ENCODE results near the gene RACK1.
A peak's percentile ranks its signal among the peaks of the same experiment; 100 is the strongest.

RACK1 gene

DNA sequence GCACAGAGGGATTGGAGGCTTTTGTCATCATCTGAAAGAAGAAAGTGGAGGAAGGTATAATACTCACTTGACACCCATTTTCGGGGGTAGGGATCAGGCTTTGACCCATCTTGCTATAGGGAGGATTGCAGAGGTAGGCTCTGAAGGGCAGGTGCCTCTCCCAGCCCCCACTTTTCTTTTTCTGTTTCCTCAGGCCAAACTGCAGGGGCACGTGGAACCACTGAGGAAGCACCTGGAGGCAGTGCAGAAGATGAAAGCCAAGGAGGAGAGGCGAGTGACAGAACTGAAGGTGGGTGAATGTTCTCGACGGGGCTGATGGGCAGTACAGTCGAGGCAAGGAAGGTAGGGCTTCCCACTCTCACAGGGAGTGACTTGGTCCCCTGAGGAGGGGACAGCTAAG, 13.2 kb downstream of the RACK1 start:
- H3K4me3 Mint-ChIP-seq: no peak overlapping the region
- no peaks in the 10 kb centered on the region for H3K9me3 Mint-ChIP-seq
- peaks cover 44% of the 10 kb centered on the region for H3K36me3 Mint-ChIP-seq (ENCODE audit: low read depth)
- no peaks in the 10 kb centered on the region for H3K27me3 Mint-ChIP-seq
- no peak overlapping the region for H3K27ac Mint-ChIP-seq
- peaks cover 28% of the 10 kb centered on the region for H3K4me1 Mint-ChIP-seq (ENCODE audit: low read depth)

DNA sequence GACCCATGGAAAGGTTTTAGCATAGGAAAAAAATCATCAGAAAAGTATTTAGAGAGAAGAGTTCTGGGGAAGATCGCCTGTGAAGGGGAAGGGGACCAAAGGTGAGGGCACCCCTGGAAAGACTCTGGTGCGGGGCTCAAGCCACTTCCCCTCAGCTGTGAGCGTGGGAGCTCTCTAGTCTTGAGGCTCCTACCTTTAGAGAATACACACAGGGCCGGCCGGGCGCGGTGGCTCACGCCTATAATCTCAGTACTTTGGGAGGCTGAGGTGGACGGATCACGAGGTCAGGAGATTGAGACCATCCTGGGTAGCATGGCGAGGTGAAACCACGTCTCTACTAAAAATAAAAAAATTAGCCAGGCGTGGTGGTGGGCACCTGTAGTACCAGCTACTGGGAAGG, 13.7 kb downstream of the RACK1 start:
- Mint-ChIP-seq H3K4me1 (ENCODE audit: low read depth) (peaks cover 33% of the 10 kb centered on the region), H3K27me3 (no peaks in the 10 kb centered on the region), H3K27ac (peak overlapping the region; percentile 59), H3K4me3 (no peak overlapping the region), H3K9me3 (no peaks in the 10 kb centered on the region), H3K36me3 (ENCODE audit: low read depth) (peaks cover 41% of the 10 kb centered on the region)

DNA sequence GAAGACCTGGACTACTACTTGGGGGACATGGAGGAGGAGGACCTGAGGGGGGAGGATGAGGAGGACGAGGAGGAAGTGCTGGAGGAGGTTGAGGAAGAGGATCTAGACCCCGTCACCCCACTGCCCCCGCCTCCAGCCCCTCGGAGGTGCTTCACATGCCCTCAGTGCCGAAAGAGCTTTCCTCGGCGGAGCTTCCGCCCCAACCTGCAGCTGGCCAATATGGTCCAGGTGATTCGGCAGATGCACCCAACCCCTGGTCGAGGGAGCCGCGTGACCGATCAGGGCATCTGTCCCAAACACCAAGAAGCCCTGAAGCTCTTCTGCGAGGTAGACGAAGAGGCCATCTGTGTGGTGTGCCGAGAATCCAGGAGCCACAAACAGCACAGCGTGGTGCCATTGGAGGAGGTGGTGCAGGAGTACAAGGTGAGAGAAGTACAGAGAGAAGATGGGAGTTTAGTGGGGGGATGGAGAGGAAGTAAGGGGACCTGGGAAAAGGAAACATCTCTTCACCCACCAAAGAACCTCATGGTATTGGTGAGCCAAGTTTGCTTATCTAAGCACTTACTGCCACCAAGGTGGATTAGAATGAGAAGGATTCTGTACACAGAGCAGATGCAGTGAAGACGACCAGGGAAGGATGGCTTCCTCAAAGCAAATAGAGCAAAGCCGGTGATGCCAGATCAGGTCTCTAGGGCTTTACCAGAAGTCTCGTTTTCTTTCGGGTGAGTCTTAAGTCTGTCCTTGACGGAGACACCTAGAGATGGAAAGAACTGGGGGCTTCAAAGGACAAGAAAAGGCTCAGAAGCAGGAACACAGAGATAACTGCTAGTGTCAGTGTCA, 19.1 kb downstream of the RACK1 start:
- peak overlapping the region; percentile 99 for H3K27ac Mint-ChIP-seq
- peak overlapping the region; percentile 99 for H3K4me3 Mint-ChIP-seq
- H3K27me3 Mint-ChIP-seq: peaks cover 5% of the 10 kb centered on the region
- peaks cover 32% of the 10 kb centered on the region for H3K36me3 Mint-ChIP-seq (ENCODE audit: low read depth)
- H3K9me3 Mint-ChIP-seq: no peaks in the 10 kb centered on the region
- H3K4me1 Mint-ChIP-seq (ENCODE audit: low read depth): peaks cover 74% of the 10 kb centered on the region

DNA sequence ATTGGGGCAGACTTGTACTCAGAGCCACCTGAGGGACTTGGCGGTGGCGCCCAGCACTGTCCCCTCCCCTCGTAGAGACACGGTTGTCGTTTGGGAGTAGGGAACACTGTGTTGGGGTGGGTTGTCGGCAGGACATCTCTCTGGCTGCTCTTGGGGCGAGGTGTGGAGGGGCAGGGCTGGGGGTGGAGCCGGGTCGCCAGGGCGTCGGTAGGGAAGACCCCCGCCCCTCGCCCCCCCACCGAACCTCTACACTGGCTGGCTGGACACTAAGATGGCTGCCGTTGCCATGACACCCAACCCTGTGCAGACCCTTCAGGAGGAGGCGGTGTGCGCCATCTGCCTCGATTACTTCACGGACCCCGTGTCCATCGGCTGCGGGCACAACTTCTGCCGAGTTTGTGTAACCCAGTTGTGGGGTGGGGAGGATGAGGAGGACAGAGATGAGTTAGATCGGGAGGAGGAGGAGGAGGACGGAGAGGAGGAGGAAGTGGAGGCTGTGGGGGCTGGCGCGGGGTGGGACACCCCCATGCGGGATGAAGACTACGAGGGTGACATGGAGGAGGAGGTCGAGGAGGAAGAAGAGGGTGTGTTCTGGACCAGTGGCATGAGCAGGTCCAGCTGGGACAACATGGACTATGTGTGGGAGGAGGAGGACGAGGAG, 19.8 kb downstream of the RACK1 start:
- H3K9me3 Mint-ChIP-seq: no peaks in the 10 kb centered on the region
- H3K36me3 Mint-ChIP-seq (ENCODE audit: low read depth): peaks cover 24% of the 10 kb centered on the region
- peak overlapping the region; percentile 99 for H3K4me3 Mint-ChIP-seq
- peak overlapping the region; percentile 99 for H3K27ac Mint-ChIP-seq
- H3K27me3 Mint-ChIP-seq: peaks cover 5% of the 10 kb centered on the region
- H3K4me1 Mint-ChIP-seq (ENCODE audit: low read depth): peaks cover 72% of the 10 kb centered on the region

DNA sequence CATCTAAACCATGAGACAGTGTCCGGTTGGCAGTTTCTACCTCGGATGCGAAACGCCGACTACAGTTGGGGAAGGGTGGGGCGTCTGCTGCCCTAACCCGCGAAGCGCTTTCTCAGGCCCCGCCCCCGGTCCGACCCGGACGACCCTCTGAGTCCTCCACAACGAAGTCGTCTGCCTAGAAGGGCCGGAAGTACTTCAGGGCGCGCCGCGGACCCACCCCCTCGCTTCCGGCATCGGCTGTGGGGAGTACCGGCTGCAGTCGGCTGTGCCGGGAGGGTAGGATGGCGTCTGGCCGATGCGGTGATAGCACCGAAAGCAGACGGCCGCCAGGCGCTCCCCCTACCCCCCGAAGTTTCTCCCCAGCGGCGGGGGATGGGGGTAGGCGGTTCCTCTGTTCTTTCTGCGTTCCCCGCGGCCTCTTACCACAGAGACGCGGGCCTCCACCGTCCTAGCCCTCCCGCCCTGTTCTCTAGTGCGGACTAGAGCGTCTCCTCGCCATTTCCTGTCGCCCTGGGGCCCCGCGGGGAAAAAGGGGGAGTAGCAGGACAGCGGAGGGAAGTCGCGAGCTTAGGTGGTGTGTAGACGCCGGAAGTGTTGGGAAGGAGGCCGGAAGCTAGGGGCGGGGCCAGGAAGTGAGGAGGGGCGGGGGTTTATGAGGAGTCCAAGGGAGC, 20.5 kb downstream of the RACK1 start, which contains the start of gene TRIM41:
Gene TRIM41, plus strand, starts transcription at position 224 of the 671 bp plus-strand sequence. CDS start 719 bp downstream, outside the sequence.
- Mint-ChIP-seq H3K27ac (peak within 1 kb of the TSS; percentile 99), H3K27me3 (peaks cover 6% of the 10 kb centered on the region), H3K9me3 (no peaks in the 10 kb centered on the region), H3K4me1 (ENCODE audit: low read depth) (peaks cover 74% of the 10 kb centered on the region), H3K36me3 (ENCODE audit: low read depth) (peaks cover 25% of the 10 kb centered on the region), H3K4me3 (peak within 1 kb of the TSS; percentile 99)

DNA sequence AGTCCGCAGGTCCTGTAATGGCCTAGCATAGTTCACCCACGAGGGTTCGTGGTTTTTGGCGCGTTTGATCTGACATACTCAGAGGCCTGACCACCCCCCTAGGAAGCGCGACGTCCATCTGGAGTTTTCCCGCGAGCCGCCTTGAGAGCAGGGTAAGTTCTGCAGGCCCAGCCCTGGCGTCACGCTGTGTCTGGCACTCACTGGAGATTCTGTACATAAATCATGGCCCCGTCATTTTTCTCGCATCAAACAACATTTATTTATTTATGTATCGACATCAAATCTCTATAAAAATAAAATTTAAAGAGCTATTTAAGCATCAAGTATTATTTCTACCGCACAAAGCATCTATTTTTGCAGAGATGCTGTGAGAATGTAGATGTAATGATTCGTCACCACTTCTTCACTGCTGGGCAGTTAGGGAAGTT, 21.1 kb downstream of the RACK1 start:
- Mint-ChIP-seq H3K9me3 (no peaks in the 10 kb centered on the region), H3K4me3 (peak overlapping the region; percentile 99), H3K27ac (peak overlapping the region; percentile 99), H3K36me3 (ENCODE audit: low read depth) (peaks cover 28% of the 10 kb centered on the region), H3K4me1 (ENCODE audit: low read depth) (peaks cover 79% of the 10 kb centered on the region), H3K27me3 (peaks cover 11% of the 10 kb centered on the region)

DNA sequence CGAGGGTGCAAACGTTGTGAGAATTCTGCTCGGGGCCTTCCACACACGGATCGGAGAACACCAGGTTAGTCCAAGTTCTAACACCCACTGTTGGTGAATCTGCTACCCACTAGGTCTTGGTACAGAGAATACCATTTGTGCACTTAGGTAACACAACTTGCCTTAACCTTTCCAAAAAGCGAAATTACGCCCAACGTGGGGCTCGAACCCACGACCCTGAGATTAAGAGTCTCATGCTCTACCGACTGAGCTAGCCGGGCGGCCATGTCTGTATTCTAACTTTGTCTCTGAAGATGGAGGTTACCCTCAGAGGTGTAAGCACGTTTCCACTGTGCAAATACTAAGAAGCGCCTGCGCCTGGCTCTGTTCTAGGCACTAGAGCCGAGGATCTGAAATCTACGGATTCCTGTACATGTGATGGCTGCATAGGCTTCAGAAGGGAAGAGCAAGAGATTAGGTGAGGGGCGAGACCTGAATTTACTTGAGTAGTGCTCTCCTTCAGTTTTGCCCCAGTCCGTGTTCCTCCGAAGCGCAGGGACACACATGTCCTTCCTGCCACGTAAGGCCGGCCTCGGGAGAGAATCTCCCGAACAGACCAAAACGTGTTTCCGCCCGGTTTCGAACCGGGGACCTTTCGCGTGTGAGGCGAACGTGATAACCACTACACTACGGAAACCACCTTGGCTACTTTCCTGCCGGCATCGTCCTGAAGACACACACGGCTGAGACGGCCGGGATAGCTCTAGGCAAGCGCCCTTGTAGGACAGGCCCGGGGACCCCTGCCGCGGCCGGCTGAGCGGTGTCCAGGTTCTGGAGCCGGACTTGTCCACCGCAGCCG, 21.7 kb downstream of the RACK1 start:
- peaks cover 85% of the 10 kb centered on the region for H3K4me1 Mint-ChIP-seq (ENCODE audit: low read depth)
- peak overlapping the region; percentile 99 for H3K27ac Mint-ChIP-seq
- peak overlapping the region; percentile 99 for H3K4me3 Mint-ChIP-seq

DNA sequence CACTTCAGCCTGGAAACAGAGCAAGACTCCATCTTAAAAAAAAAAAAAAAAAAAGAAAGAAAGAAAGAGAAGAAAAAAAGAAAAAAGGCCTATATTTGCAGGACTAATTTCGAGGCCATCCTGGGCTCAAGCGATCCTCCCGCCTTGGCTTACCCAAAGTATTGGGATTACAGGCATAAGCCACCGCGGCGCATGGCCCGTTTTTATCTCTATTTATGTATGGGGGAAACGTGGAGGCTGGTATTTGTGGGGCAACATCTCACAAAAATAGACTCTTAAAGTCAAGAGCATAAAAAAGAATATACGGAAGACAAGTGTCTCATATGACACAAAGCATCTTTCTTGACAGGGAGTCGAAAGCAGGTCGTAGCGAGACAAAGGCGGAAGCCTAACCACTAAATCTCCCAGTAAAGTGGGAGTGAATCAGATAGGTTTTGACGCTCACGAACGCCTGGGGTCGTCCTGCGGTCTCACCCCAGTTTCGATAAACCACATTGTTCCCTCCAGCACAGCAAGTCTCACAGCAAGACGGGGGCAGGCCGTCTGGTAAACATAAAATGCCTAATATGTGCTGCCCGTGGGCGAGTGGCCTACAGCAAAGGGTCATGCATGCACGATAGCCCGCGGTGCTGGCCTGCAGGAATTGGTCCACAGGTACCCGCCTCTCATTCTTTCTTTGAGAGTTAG, 22.5 kb downstream of the RACK1 start:
- Mint-ChIP-seq H3K9me3 (no peaks in the 10 kb centered on the region), H3K36me3 (ENCODE audit: low read depth) (peaks cover 20% of the 10 kb centered on the region), H3K27ac (peak overlapping the region; percentile 99), H3K4me3 (peak overlapping the region; percentile 99), H3K4me1 (ENCODE audit: low read depth) (peaks cover 86% of the 10 kb centered on the region), H3K27me3 (peaks cover 11% of the 10 kb centered on the region)

More for the DNA sequence above, 21.7 kb downstream of the RACK1 start:
- Mint-ChIP-seq H3K9me3 (no peaks in the 10 kb centered on the region), H3K27me3 (peaks cover 11% of the 10 kb centered on the region), H3K36me3 (ENCODE audit: low read depth) (peaks cover 26% of the 10 kb centered on the region)

DNA sequence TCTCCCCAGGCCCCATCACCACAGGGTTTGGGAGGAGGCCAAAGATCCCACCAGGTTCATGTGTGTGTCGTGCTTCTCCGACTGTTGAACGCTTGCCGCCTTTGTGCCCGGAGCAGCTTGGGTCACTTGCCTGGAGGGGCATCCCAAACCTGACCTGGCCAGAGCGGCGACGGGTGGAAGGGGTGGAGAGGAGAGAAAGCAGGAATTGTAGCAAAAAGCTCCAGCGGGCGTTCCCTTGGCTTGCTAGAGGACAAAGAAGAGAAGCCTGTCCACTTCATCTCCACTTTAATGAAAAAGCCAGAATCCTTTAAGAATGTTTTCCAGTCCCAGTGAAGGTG, 23.6 kb downstream of the RACK1 start:
- Mint-ChIP-seq H3K27ac (peak overlapping the region; percentile 31), H3K9me3 (no peaks in the 10 kb centered on the region), H3K4me1 (ENCODE audit: low read depth) (peaks cover 78% of the 10 kb centered on the region), H3K36me3 (ENCODE audit: low read depth) (peaks cover 15% of the 10 kb centered on the region), H3K27me3 (peaks cover 11% of the 10 kb centered on the region), H3K4me3 (peak overlapping the region; percentile 9)

DNA sequence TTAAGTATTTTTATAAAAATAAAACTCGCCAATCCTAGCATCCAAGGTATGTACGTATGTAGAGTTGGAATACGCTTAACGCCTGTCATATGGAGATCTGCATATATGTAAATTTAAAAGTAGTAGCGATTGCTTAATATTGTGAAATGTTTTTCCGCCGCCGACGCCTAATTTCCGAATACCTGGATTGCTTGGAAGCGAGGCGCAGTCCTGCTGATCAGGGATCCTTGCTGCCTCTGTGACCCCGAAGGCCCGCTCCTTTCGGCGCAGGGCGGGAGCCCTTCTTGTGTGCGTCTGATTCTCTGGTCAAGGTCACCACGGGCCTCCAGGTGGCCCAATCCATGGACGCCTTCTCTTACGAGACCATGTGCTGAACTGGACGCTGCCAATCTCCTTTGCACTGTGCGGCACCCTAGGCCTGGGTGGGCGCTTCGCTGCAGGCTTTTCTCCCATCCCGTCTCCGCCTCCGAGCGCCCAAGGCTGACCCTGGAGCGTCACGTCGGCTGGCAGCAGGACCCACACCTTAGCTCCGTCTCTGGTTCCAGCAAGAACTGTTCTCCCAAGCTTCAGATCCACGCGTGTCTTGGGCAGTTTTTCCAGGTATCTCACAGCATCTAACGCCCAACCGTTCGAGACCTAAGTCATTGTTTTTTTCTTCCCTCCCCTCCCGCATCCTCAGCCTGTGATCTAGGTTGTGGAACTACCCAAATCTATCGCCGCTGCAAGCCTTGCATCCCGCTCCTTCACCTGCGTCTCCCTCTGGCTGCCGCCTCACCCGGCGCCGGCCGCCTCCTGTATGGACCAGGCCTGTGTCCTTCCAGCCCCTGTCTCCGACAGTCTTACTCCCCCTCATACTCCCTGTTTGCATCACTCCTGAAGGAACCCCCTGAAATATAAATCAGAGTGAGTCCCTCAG, 24.2 kb downstream of the RACK1 start:
- Mint-ChIP-seq H3K4me1 (ENCODE audit: low read depth) (peaks cover 71% of the 10 kb centered on the region), H3K27ac (peak overlapping the region; percentile 31), H3K9me3 (no peaks in the 10 kb centered on the region), H3K4me3 (peak overlapping the region; percentile 65), H3K27me3 (peaks cover 11% of the 10 kb centered on the region), H3K36me3 (ENCODE audit: low read depth) (peaks cover 12% of the 10 kb centered on the region)

DNA sequence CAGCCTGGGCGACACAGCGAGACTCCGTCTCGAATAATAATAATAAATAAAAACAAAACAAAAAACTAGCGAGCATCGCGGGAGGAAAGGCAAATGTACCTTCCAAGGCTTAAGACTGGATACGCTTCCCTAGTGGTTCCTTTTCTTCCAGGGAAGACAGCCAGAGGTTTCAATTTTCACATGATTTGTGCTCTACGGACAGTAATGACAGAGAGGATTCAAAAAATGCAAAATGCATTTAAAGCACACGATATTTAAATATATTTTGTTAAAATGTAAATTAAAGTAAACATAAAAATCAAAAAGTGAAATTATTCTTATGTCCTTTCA, 24.9 kb downstream of the RACK1 start:
- Mint-ChIP-seq H3K27ac (peak overlapping the region; percentile 96), H3K4me1 (ENCODE audit: low read depth) (peaks cover 64% of the 10 kb centered on the region), H3K4me3 (peak overlapping the region; percentile 81), H3K27me3 (peaks cover 11% of the 10 kb centered on the region), H3K36me3 (ENCODE audit: low read depth) (peaks cover 10% of the 10 kb centered on the region), H3K9me3 (no peaks in the 10 kb centered on the region)

DNA sequence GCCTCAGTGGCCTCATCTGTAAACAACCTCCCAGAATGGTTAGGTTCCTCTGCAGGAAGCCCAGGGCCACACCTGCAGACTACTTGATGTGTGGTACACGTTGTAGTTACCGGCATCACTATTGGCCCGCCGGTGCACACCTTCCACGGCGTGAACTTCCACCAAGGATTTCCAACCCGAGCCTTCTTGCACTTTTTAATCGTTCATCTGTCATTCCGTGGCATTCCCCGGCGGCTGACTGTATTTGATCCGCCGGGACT, 26.0 kb downstream of the RACK1 start:
- peaks cover 11% of the 10 kb centered on the region for H3K27me3 Mint-ChIP-seq
- H3K36me3 Mint-ChIP-seq (ENCODE audit: low read depth): peaks cover 10% of the 10 kb centered on the region
- peaks cover 58% of the 10 kb centered on the region for H3K4me1 Mint-ChIP-seq (ENCODE audit: low read depth)
- H3K9me3 Mint-ChIP-seq: no peaks in the 10 kb centered on the region
- H3K4me3 Mint-ChIP-seq: peak overlapping the region; percentile 81
- H3K27ac Mint-ChIP-seq: peak overlapping the region; percentile 96

DNA sequence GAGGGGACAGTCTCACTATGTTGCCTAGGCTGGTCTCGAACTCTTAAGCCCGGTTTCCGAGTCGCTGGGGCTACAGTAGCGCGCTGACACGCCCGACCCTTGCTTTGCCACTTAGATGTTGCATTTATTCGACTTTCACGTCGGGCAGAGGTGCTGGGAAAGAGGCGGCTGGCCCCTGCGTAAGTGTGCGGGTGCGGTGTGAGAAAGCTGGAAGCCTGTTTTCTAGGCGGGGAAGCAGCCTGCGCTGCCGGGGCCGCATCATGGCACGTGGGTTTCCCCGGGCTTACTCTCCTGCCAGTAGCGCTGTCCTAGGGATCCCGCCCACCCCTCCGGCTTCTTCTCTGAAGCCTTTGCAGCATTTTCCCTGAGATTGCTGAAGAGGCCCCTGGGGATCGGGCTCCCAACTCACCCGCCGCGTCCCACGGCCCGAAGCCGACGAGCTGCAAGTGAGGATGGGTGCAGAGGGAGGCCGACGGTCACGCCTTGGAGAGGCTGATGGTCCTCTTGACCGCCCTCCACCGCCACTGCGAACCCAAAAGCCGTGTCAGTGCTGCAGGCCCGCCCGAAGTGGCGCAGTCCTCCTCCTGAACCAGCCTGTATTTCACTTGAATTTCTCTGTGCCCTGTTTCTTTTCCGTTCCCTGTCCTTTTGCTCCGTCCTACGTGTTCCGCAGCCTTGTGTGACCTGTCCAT, 26.4 kb downstream of the RACK1 start:
- no peaks in the 10 kb centered on the region for H3K9me3 Mint-ChIP-seq
- peaks cover 53% of the 10 kb centered on the region for H3K4me1 Mint-ChIP-seq (ENCODE audit: low read depth)
- peaks cover 11% of the 10 kb centered on the region for H3K27me3 Mint-ChIP-seq
- H3K4me3 Mint-ChIP-seq: peak overlapping the region; percentile 81
- peak overlapping the region; percentile 96 for H3K27ac Mint-ChIP-seq
- peaks cover 10% of the 10 kb centered on the region for H3K36me3 Mint-ChIP-seq (ENCODE audit: low read depth)

Measured in stimulated activated naive CD8-positive, alpha-beta T cell treated with anti-CD3 and anti-CD28 coated beads, Interleukin-15, Interleukin-2, amounts not matched to agents 100 ng/mL and 50 ng/mL, for 24 hours (primary cell).